Mesenchymal stem cell (in vitro differentiated cells and primary cell): Measurements from ENCODE around the gene LIAS. TPM values are rescaled to one million over a fixed set of nuclear protein-coding genes. Genes with fewer than 3 reads are reported as not detected.
A peak's percentile ranks its signal among the peaks of the same experiment; 100 is the strongest.
"Not testable (repeated sequence)": the region's sequence is repeated elsewhere in the genome, so short reads cannot be mapped to it uniquely, and the experiment has no call there.

Experiments
- DNase-seq: peaks from one replicate; pipeline ENCODE4 v3.0.0-alpha.2; 2013
- H2AFZ ChIP-seq: one replicate; pipeline ENCODE4 v1.6.1; 2013; ENCODE audit warnings: low read depth, mild to moderate bottlenecking, control low read depth, inconsistent platforms, low read length, moderate library complexity
- H2AK5ac ChIP-seq: 2 replicates; pipeline ENCODE4 v1.6.1; 2013; ENCODE audit warnings: low read length, moderate library complexity, mild to moderate bottlenecking, inconsistent platforms; ENCODE audit not compliant: severe bottlenecking
- H2BK120ac ChIP-seq: one replicate; pipeline ENCODE4 v1.6.1; 2013; ENCODE audit warnings: low read depth, mild to moderate bottlenecking, inconsistent platforms, low read length, moderate library complexity
- H2BK12ac ChIP-seq, 2 experiments: one replicate each; pipeline ENCODE4 v1.6.1; 2013; ENCODE audit warnings: inconsistent platforms in 2 of 2, low read length in 2 of 2, mild to moderate bottlenecking in 2 of 2, moderate library complexity in 2 of 2, control low read depth in 1 of 2
- H2BK15ac ChIP-seq: one replicate; pipeline ENCODE4 v1.6.1; 2013; ENCODE audit warnings: mild to moderate bottlenecking, low read depth, inconsistent platforms; ENCODE audit not compliant: poor library complexity, severe bottlenecking
- H2BK5ac ChIP-seq: 2 replicates; pipeline ENCODE4 v1.6.1; 2013; ENCODE audit warnings: low read depth, mild to moderate bottlenecking, low read length, control low read depth, inconsistent platforms; ENCODE audit not compliant: poor library complexity, severe bottlenecking
- H3K14ac ChIP-seq, 2 experiments: one replicate each; pipeline ENCODE4 v1.6.1; 2013; ENCODE audit warnings: inconsistent platforms in 2 of 2, low read length in 2 of 2, control low read depth in 1 of 2, mild to moderate bottlenecking in 1 of 2, moderate library complexity in 1 of 2
- H3K18ac ChIP-seq, 2 experiments: one replicate each; pipeline ENCODE4 v1.6.1; 2013; ENCODE audit warnings: inconsistent platforms in 2 of 2, low read length in 2 of 2, control low read depth in 1 of 2, low read depth in 1 of 2, mild to moderate bottlenecking in 1 of 2
- H3K23ac ChIP-seq, 2 experiments: one replicate each; pipeline ENCODE4 v1.6.1; 2013; ENCODE audit warnings: inconsistent platforms in 2 of 2, low read length in 2 of 2, mild to moderate bottlenecking in 2 of 2, moderate library complexity in 2 of 2, control low read depth in 1 of 2
- H3K27ac ChIP-seq: 2 replicates; pipeline ENCODE4 v1.5.1; 2013; ENCODE audit warnings: mild to moderate bottlenecking, moderate library complexity, low read length, control low read depth, inconsistent platforms; ENCODE audit not compliant: poor library complexity, severe bottlenecking
- H3K27me3 ChIP-seq, 2 experiments: 2 replicates each; pipeline versions ENCODE4 v1.6.1 to v1.7.0; 2013; ENCODE audit warnings: low read length in 2 of 2, mild to moderate bottlenecking in 2 of 2, moderate library complexity in 2 of 2, control low read depth in 1 of 2, inconsistent platforms in 1 of 2; ENCODE audit not compliant: control insufficient read depth in 1 of 2, insufficient read depth in 1 of 2
- H3K36me3 ChIP-seq, 2 experiments: 2 replicates each; pipeline versions ENCODE4 v1.6.1 to v1.7.0; 2013; ENCODE audit warnings: low read length in 2 of 2, control low read depth in 1 of 2, inconsistent platforms in 1 of 2, low read depth in 1 of 2, mild to moderate bottlenecking in 1 of 2; ENCODE audit not compliant: insufficient read depth in 2 of 2, control insufficient read depth in 1 of 2
- H3K4ac ChIP-seq, 2 experiments: one replicate each; pipeline ENCODE4 v1.6.1; 2013; ENCODE audit warnings: inconsistent platforms in 2 of 2, low read length in 2 of 2, mild to moderate bottlenecking in 2 of 2, moderate library complexity in 2 of 2, control low read depth in 1 of 2, low read depth in 1 of 2
- H3K4me1 ChIP-seq: 2 replicates; pipeline ENCODE4 v1.6.1; 2013; ENCODE audit warnings: low read depth, low read length, control low read depth; ENCODE audit not compliant: control insufficient read depth, insufficient read depth
- H3K4me2 ChIP-seq: 2 replicates; pipeline ENCODE4 v1.6.1; 2013; ENCODE audit warnings: low read length, mild to moderate bottlenecking, inconsistent platforms; ENCODE audit not compliant: poor library complexity, severe bottlenecking
- H3K4me3 ChIP-seq, 2 experiments: 2 replicates each; pipeline versions ENCODE4 v1.5.1 to v1.7.0; 2013; ENCODE audit warnings: low read length in 2 of 2, mild to moderate bottlenecking in 2 of 2, control low read depth in 1 of 2, low read depth in 1 of 2; ENCODE audit not compliant: insufficient read depth in 1 of 2
- H3K79me1 ChIP-seq: replicated peaks from 2 replicates; pipeline ENCODE4 v1.6.1; 2013; ENCODE audit warnings: mild to moderate bottlenecking, control low read depth, low read length, inconsistent platforms; ENCODE audit not compliant: poor library complexity, severe bottlenecking
- H3K9ac ChIP-seq: 2 replicates; pipeline ENCODE4 v1.7.0; 2013; ENCODE audit warnings: mild to moderate bottlenecking, low read length, moderate library complexity
- H3K9me3 ChIP-seq: 2 replicates; pipeline ENCODE4 v1.7.0; 2013; ENCODE audit warnings: mild to moderate bottlenecking, low read length; ENCODE audit not compliant: control insufficient read depth
- H4K8ac ChIP-seq: one replicate; pipeline ENCODE4 v1.6.1; 2013; ENCODE audit warnings: inconsistent platforms, mild to moderate bottlenecking, low read length, moderate library complexity
- H4K91ac ChIP-seq: one replicate; pipeline ENCODE4 v1.6.1; 2013; ENCODE audit warnings: mild to moderate bottlenecking, low read length, inconsistent platforms
- WGBS: methylation state at CpG from one replicate; pipeline ENCODE4 v1.1.7; 2013; ENCODE audit warnings: mixed read lengths; 5-methylcytosine and 5-hydroxymethylcytosine counted together
- polyA plus RNA-seq, 2 experiments: library from polyadenylated mRNA; stranded (reverse); fragments of 200-250 nt; gene quantifications; one replicate each; pipeline ENCODE4 v1.2.3, GENCODE V29; 2013

Gene LIAS
- 8.4 TPM for polyA plus RNA-seq (2013, experiment 1 of 2)
- 8.1 TPM for polyA plus RNA-seq (2013, experiment 2 of 2)

GRCh38 chr4:39458505-39459300, at the start of gene LIAS, which contains the start of gene RPL9:
Gene LIAS (plus strand): TSS chr4:39459056. CDS start chr4:39459118, 62 bp downstream.
Gene RPL9 (minus strand): TSS chr4:39458922. CDS start chr4:39458439, 483 bp downstream.
- peak within 1 kb of the TSS; percentile 80 for H4K8ac ChIP-seq
- peak within 1 kb of the TSS; percentile 96 for H3K27ac ChIP-seq
- peak within 1 kb of the TSS; percentile 60 for H4K91ac ChIP-seq
- peaks cover 5% of the 10 kb centered on the region for H3K4me1 ChIP-seq
- H2AK5ac ChIP-seq: peak within 1 kb of the TSS; percentile 83
- peak within 1 kb of the TSS; percentile 69 for H2AFZ ChIP-seq
- H2BK15ac ChIP-seq: no peak within 1 kb of the TSS
- peak within 1 kb of the TSS; percentile 96 for H3K4me2 ChIP-seq
- H3K4me3 ChIP-seq: peak within 1 kb of the TSS; percentile 83 to 90
- H2BK12ac ChIP-seq: peak within 1 kb of the TSS in 1 of 2 experiments; percentile 69
- peak within 1 kb of the TSS; percentile 80 to 93 for H3K18ac ChIP-seq
- H3K79me1 ChIP-seq: peaks cover 6% of the 10 kb centered on the region
- H2BK5ac ChIP-seq: peak within 1 kb of the TSS; percentile 97
- H3K27me3 ChIP-seq: no peaks in the 10 kb centered on the region
- H3K9ac ChIP-seq: peak within 1 kb of the TSS; percentile 97
- no peaks in the 10 kb centered on the region for H3K9me3 ChIP-seq
- no peak within 1 kb of the TSS for H2BK120ac ChIP-seq
- under 1% methylated on average over 54 of the region's 55 CpGs for WGBS
- DNase-seq: peak; percentile 99
- H3K23ac ChIP-seq: peak within 1 kb of the TSS in 1 of 2 experiments; percentile 72
- H3K14ac ChIP-seq: peak within 1 kb of the TSS in 1 of 2 experiments; percentile 95
- peaks cover 11 to 56% of the 10 kb centered on the region in 2 experiments for H3K36me3 ChIP-seq
- peak within 1 kb of the TSS; percentile 58 to 98 for H3K4ac ChIP-seq

DNA sequence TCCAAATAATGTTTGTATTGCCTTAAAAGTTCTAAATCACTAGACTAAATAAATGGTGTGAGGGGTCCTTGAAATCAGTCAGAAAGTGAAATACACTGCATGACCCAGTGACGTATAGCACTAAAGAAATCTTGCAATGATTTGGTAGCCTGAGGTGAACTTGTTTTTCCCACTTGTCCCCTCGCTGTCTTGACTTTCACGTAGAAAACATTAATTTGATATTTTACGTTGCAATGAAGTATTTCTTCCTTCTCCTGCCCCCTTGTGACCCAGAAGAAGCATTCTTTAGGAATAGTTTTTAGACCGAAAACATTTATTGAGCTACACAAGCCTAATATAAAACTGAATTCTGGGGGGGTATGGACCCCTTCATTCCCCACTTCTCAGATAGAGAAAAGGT, 48.4 kb upstream of the LIAS start:
- Histone ChIP-seq H2AFZ (no peak overlapping the region), H4K91ac (no peak overlapping the region), H2BK15ac (no peak overlapping the region), H3K4me2 (no peak overlapping the region), H4K8ac (no peak overlapping the region), H3K27me3 (no peaks in the 10 kb centered on the region), H2AK5ac (no peak overlapping the region), H3K4me1 (no peaks in the 10 kb centered on the region), H2BK5ac (no peak overlapping the region), H3K4ac (no peak overlapping the region), H3K79me1 (no peaks in the 10 kb centered on the region), H3K14ac (no peak overlapping the region), H2BK120ac (no peak overlapping the region), H3K27ac (no peak overlapping the region), H2BK12ac (no peak overlapping the region), H3K36me3 (no peaks in the 10 kb centered on the region), H3K9me3 (no peaks in the 10 kb centered on the region), H3K18ac (no peak overlapping the region), H3K9ac (peak overlapping the region; percentile 59), H3K4me3 (no peak overlapping the region), H3K23ac (no peak overlapping the region)
- 81% methylated on average over 4 of the region's 5 CpGs for WGBS
- no peak for DNase-seq

GRCh38 chr4:39411561-39411960, 47.3 kb upstream of the LIAS start:
- H2AFZ ChIP-seq, H2BK12ac ChIP-seq, H3K4me1 ChIP-seq, H3K27ac ChIP-seq, H2BK5ac ChIP-seq, H3K23ac ChIP-seq, H3K18ac ChIP-seq, H3K4me2 ChIP-seq, H4K8ac ChIP-seq, H2AK5ac ChIP-seq, H3K27me3 ChIP-seq, DNase-seq, H2BK15ac ChIP-seq, H2BK120ac ChIP-seq, H3K14ac ChIP-seq, H4K91ac ChIP-seq, H3K4ac ChIP-seq, H3K36me3 ChIP-seq, H3K9me3 ChIP-seq, H3K9ac ChIP-seq, H3K79me1 ChIP-seq, H3K4me3 ChIP-seq: not testable (repeated sequence)
- WGBS: 96% methylated on average over 8 of the region's 8 CpGs

DNA sequence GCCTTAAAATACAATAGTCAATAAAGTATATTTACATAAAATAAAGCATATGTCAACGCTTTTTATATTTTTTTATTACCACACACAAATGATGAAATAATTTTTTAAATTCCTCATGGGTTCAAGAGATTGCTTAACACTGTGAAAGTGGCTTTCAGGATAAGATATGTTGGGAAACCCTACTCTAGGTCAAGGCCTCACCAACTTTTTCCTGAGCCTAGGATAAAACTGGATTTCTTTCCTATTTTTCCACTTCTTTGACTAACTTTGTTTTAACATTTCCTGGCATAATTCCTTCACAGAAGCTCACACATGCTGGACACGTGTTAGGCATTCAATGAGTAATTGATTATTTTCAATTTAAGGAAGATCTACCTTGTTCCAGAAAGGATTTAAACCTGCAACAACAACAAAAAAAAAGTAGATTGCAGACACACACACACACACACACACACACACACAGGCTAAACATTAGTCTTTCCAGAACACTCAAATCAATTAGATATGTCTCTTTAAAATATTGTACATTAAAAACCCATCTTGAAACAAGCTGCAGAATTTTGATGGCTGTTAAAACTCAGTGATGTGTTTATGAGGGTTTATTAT, 43.1 kb upstream of the LIAS start:
- no peaks in the 10 kb centered on the region for H3K9me3 ChIP-seq
- H3K9ac ChIP-seq: no peak overlapping the region
- no peak overlapping the region for H4K91ac ChIP-seq
- no peak overlapping the region for H3K4me3 ChIP-seq
- no peak overlapping the region for H3K14ac ChIP-seq
- DNase-seq: no peak
- H2AK5ac ChIP-seq: no peak overlapping the region
- H2BK5ac ChIP-seq: no peak overlapping the region
- H3K4me2 ChIP-seq: no peak overlapping the region
- H3K36me3 ChIP-seq: no peaks in the 10 kb centered on the region
- no peak overlapping the region for H2AFZ ChIP-seq
- H2BK12ac ChIP-seq: no peak overlapping the region
- no peaks in the 10 kb centered on the region for H3K27me3 ChIP-seq
- H2BK120ac ChIP-seq: no peak overlapping the region
- no peak overlapping the region for H2BK15ac ChIP-seq
- H3K27ac ChIP-seq: no peak overlapping the region
- H3K4me1 ChIP-seq: no peaks in the 10 kb centered on the region
- no peak overlapping the region for H4K8ac ChIP-seq
- H3K4ac ChIP-seq: no peak overlapping the region
- no peak overlapping the region for H3K23ac ChIP-seq
- no peaks in the 10 kb centered on the region for H3K79me1 ChIP-seq
- 80% methylated on average over 1 of the region's 2 CpGs for WGBS
- H3K18ac ChIP-seq: no peak overlapping the region
